AG10803 (cell line): Measurements from ENCODE around the gene THSD7A.

Experiments used
- DNase-seq: peaks from one replicate; pipeline ENCODE4 v3.0.0; 2010; ENCODE audit warnings: low read depth
- H3K4me3 ChIP-seq: 2 replicates; pipeline ENCODE4 v1.5.1; 2011; ENCODE audit warnings: mild to moderate bottlenecking, low read length, control low read depth
- CTCF ChIP-seq: conservative IDR thresholded peaks from 2 replicates; pipeline ENCODE4 v1.5.1; 2011; ENCODE audit warnings: mild to moderate bottlenecking, low read length, control low read depth, inconsistent platforms

Gene THSD7A

GRCh38 chr7:11576310-11576709 lies 255.7 kb downstream of the THSD7A start:
- no peak for DNase-seq
- no peak overlapping the region for H3K4me3 ChIP-seq
- no peak for TF ChIP-seq CTCF

GRCh38 chr7:11573128-11573750 lies 258.8 kb downstream of the THSD7A start:
- no peak for TF ChIP-seq CTCF
- H3K4me3 ChIP-seq = no peak overlapping the region
- no peak for DNase-seq

- no peak for DNase-seq
- no peak for TF ChIP-seq CTCF
- no peak overlapping the region for H3K4me3 ChIP-seq
These were observed 261.0 kb downstream of the THSD7A start for GRCh38 chr7:11570922-11571550.

- DNase-seq = no peak
- no peak for TF ChIP-seq CTCF
- H3K4me3 ChIP-seq = no peak overlapping the region
These were observed 261.8 kb downstream of the THSD7A start for GRCh38 chr7:11570205-11570604.

GRCh38 chr7:11567571-11567970 lies 264.4 kb downstream of the THSD7A start:
- H3K4me3 ChIP-seq = no peak overlapping the region
- no peak for TF ChIP-seq CTCF

DNA sequence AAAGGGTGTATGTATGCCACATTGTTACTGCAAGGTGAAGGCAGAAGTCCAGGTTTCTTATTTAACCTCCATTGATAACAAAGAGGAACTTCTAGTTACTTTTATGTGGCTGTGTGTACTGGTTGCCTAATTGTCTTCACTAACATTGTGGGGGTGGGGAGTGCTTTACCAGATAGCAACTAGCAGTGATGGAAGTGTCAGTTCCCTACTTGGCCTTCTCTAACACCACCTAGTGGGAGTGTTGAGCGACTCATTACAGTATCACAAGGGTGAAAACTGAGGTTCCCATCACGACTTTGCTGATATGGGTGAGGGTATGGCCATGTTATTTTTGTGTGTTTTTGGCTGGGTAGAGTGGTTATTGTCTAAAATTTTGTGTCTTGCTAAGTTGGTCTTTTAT lies 274.4 kb downstream of the THSD7A start:
- DNase-seq = no peak
- no peak overlapping the region for H3K4me3 ChIP-seq
- peak; percentile 19; the same call in 1 of the 2 replicates for TF ChIP-seq CTCF

More at GRCh38 chr7:11567571-11567970, 264.4 kb downstream of the THSD7A start:
- no peak for DNase-seq

DNA sequence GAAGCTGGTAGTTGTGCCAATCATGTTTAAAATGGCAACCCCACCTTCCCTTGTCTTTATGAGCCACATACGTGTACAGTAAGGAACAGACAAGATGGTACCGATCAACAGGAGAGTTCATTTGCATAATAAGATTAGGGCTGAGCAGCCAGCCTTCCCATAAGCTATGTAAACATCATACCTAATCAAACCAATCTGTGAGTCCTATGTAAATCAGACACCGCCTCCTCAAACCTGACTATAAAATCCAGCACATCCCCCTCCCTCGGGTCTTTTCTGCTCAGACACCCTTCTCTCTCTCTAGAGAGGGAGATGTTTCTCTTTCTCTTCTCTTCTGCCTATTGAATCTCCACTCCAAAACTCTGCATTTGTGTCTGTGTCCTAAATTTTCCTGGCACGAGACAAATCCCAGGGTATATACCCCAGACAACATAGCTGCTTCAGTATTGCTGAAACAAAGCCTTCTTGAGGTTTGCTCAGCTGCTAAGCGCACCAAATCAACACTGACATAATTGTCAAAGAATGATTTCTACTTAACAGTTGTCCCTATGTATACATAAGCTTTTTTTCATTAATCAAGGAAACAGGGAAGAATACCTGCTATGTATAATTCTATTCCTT lies 279.2 kb downstream of the THSD7A start:
- H3K4me3 ChIP-seq = no peak overlapping the region
- no peak for TF ChIP-seq CTCF
- no peak for DNase-seq
